ENCODE data around the gene NUCKS1.

NUCKS1 gene

DNA sequence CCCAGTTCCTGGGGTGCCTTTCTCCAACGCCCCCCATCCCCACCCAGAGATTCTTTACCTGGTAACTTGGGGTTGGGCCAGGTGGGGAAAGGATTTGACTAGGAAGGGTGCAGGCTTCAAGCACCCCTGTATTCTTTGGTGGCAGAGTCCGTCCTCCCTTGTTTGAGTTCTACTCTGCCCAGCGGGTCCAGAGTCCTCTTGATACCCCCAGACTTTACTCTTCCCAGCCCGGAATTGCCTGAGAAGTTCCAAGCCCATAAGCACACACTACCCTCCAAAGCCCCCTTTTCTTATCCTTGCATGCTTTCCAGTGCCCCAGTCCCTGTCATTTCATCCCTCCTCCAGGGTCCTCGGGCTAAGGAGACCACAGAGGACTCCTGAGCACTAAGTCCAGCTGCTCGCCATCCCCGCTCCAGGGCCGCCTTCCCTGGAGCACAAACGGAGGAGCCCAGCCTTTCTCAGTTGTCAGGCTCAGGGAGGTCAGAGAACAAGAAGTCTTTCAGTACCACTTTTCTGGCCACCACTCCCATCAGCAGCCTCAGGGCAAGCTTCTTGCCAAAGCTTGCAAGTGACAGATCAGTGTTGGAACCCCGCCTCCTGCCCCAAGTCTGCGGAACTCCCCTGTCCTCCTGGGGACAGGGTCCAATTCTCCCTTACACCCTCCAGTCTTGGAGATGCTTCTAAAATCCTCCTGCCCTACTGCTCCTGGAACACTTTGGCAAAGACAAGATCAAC, 81.9 kb downstream of the NUCKS1 start:
- no peak for DNase-seq

DNA sequence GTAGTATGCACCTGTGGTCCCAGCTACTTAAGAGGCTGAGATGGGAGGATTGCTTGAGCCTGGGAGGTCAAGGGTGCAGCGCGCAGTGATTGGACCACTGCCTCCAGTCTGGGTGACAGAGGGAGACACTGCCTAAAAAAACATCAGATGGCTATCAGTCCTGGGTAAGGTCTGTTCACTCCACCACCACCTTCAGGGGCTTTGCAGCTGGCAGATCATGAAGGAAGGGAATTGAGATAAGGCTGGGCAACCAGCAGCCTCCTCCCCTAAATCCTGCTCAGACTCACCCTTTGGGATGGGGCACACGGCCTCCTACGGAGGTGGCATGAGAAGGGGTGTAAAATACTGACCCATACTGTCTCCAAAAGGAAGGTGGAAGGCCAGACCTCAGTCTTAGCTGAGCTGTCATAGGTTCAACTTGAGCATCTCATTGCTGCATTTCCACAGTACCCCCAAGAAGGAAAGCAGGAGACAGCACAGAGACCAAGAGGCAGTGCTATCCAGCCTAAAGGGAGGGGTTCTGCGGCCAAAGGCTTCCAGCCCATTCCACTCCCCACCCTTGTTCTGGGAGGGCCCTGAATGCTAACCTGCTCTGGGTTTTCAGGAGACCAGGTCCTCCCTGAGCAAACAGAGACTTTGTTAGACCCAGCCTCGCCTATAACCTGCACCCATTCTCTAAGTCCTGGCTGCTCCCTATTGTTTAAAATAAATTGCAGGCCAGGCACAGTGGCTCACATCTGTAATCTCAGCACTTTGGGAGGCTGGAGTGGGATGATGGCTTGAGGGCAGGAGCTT, 83.4 kb downstream of the NUCKS1 start:
- no peak for DNase-seq

DNA sequence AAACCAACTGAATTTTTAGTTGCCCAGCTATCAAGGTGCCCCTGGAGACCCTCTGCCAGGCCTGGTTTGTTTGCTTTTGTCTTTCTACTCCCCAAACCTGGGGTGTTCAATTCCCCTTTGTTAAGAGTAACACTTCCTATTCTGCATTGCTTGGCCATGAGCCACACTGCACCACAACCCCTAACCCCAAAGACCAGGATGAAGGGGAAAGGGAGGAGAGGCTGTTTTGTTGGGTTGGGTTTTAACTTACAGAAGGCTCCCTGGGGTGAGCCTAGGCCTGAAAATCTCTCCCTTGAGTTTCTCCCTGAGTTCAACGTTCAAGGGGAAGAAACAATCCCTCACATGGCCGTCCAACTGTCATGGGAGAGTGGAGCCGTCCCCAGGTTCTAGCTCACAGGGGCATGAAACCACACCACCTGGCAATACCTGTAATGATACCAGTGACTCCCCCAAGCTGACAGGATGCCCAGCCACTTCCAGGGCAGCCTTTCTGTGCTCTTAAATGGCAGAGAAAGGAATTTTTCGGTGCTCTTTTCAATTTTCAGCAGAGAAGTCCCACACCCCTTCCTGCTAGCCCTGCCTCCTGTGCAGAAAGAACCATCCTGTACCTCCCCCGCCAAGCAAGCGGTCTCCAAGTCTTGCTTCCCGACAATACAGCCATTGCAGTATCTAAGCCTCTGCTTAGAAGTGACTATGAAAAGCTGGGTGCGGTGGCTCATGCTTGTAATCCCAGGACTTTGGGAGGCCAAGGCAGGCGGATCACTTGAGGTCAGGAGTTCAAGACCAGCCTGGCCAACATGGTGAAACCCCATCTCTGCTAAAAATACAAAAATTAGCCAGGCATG, 84.6 kb downstream of the NUCKS1 start:
- DNase-seq: peak in 2 of 3 experiments; percentile 33 to 35

DNA sequence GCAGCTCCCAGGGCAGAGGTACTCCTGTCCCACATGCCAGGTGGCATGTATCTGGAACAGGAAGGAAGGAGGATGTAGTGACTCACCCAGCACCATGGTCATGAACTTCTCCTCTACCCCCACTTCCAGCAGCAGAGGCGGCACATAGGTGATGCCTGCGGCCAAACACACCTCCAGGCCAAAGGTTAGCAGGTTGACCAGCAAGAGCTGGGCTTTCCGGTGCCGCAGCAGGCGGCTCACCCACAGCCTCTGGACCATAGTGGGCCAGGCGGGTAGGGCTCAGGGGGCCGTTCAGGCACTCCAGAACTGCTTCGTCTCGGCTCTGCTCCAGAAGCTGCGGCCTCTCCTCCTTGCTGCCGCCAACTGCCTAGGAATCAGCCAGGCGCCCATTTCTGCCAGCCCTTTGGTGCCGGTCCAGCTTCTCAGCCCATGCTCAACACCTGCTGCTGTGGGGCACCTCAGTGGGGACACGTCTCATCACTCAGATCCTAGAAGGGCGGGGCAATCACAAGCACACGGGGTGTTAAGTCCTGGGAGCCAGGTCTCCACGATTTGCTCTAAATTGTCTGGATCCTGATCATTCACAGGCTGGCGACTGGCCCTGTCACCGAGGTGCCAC, 85.5 kb downstream of the NUCKS1 start:
- peak in 2 of 3 experiments; percentile 20 to 51 for DNase-seq

DNA sequence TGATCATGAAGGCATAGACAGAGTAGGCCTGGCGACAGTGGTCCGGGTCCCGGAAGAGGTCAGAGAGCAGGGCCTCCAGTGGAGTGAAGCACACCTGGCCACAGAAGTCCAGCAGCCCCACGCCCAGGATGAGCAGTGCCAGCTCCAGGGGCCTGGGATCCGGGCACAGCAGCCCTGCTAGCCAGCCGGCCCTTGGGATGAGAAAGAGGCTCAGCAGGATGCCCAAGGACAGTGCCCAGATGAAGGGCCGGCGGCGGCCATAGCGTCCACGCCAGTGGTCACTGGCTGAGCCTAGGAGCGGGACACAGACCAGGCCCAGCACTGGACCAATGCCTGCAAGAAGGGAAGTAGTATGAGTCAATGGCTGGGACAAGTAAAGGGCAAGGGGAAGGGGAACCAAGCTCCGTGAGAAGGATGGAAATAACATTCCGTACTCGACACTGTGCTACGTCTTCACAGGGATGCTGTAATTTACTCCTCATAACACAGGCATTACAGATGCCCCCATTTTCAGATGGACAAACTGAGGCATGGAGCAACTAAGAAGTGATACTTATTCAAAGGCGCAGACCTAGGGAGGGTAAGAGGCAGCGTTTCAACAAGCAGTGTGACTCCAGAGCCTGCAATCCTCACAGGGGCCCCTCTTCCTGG, 86.6 kb downstream of the NUCKS1 start:
- no peak for DNase-seq
